Measurements from ENCODE around the gene COL18A1. TPM values are rescaled to one million over a fixed set of nuclear protein-coding genes. Genes with fewer than 3 reads are reported as not detected.
"Not testable (repeated sequence)": the region's sequence is repeated elsewhere in the genome, so short reads cannot be mapped to it uniquely, and the experiment has no call there.

Gene COL18A1
- total RNA-seq, 1 experiment from 2014 or later, result 838 TPM

- no peak for DNase-seq (ENCODE audit: low read depth)
- in situ Hi-C loops (cut with HindIII; ENCODE audit: low pct_unique_long_range_greater_than_20kb, low sequenced_read_pairs), result no loop called here
These were observed 27.0 kb downstream of the COL18A1 start for GRCh38 chr21:45431781-45432572.

GRCh38 chr21:45432575-45433255, 27.8 kb downstream of the COL18A1 start:
- no peak for DNase-seq (ENCODE audit: low read depth)
- in situ Hi-C loops (cut with HindIII; ENCODE audit: low pct_unique_long_range_greater_than_20kb, low sequenced_read_pairs), result no loop called here

GRCh38 chr21:45433301-45433700, 28.3 kb downstream of the COL18A1 start:
- DNase-seq (ENCODE audit: low read depth), result no peak
- in situ Hi-C loops (cut with HindIII; ENCODE audit: low pct_unique_long_range_greater_than_20kb, low sequenced_read_pairs), result no loop called here

- in situ Hi-C loops (cut with HindIII; ENCODE audit: low pct_unique_long_range_greater_than_20kb, low sequenced_read_pairs), result no loop called here
- no peak for DNase-seq (ENCODE audit: low read depth)
These were observed 29.1 kb downstream of the COL18A1 start for GRCh38 chr21:45433911-45434644.

GRCh38 chr21:45434645-45435217, 29.8 kb downstream of the COL18A1 start:
- in situ Hi-C loops (cut with HindIII; ENCODE audit: low pct_unique_long_range_greater_than_20kb, low sequenced_read_pairs), result no loop called here
- no peak for DNase-seq (ENCODE audit: low read depth)

GRCh38 chr21:45435405-45435981, 30.5 kb downstream of the COL18A1 start:
- in situ Hi-C loops (cut with HindIII; ENCODE audit: low pct_unique_long_range_greater_than_20kb, low sequenced_read_pairs), result no loop called here

GRCh38 chr21:45436351-45437065, 31.5 kb downstream of the COL18A1 start:
- in situ Hi-C loops (cut with HindIII; ENCODE audit: low pct_unique_long_range_greater_than_20kb, low sequenced_read_pairs), result no loop called here
- no peak for DNase-seq (ENCODE audit: low read depth)

More at GRCh38 chr21:45435405-45435981, 30.5 kb downstream of the COL18A1 start:
- DNase-seq (ENCODE audit: low read depth), result no peak

- in situ Hi-C loops (cut with HindIII; ENCODE audit: low pct_unique_long_range_greater_than_20kb, low sequenced_read_pairs); DNase-seq (ENCODE audit: low read depth): not testable (repeated sequence)
These were observed 32.9 kb downstream of the COL18A1 start for GRCh38 chr21:45437844-45438243.

GRCh38 chr21:45438391-45439145, 33.6 kb downstream of the COL18A1 start:
- no peak for DNase-seq (ENCODE audit: low read depth)
- in situ Hi-C loops (cut with HindIII; ENCODE audit: low pct_unique_long_range_greater_than_20kb, low sequenced_read_pairs), result no loop called here

- in situ Hi-C loops (cut with HindIII; ENCODE audit: low pct_unique_long_range_greater_than_20kb, low sequenced_read_pairs), result no loop called here
- DNase-seq (ENCODE audit: low read depth), result peak; percentile 98
These were observed 34.4 kb downstream of the COL18A1 start for GRCh38 chr21:45439161-45439872.

GRCh38 chr21:45439901-45440461, 35.0 kb downstream of the COL18A1 start:
- no peak for DNase-seq (ENCODE audit: low read depth)
- in situ Hi-C loops (cut with HindIII; ENCODE audit: low pct_unique_long_range_greater_than_20kb, low sequenced_read_pairs), result no loop called here

- in situ Hi-C loops (cut with HindIII; ENCODE audit: low pct_unique_long_range_greater_than_20kb, low sequenced_read_pairs), result no loop called here
- no peak for DNase-seq (ENCODE audit: low read depth)
These were observed 35.9 kb downstream of the COL18A1 start for GRCh38 chr21:45440736-45441350.

GRCh38 chr21:45441431-45442255, 36.7 kb downstream of the COL18A1 start:
- in situ Hi-C loops (cut with HindIII; ENCODE audit: low pct_unique_long_range_greater_than_20kb, low sequenced_read_pairs), result no loop called here
- no peak for DNase-seq (ENCODE audit: low read depth)

- in situ Hi-C loops (cut with HindIII; ENCODE audit: low pct_unique_long_range_greater_than_20kb, low sequenced_read_pairs), result no loop called here
- no peak for DNase-seq (ENCODE audit: low read depth)
These were observed 37.3 kb downstream of the COL18A1 start for GRCh38 chr21:45442276-45442675.

Data from Caki2 (cell line).